ENCODE measurements around the gene MAP1LC3C. TPM values are rescaled to one million over a fixed set of nuclear protein-coding genes. Genes with fewer than 3 reads are reported as not detected.

Gene MAP1LC3C
- total RNA-seq, 1 donor from 2014 or later: not detected

DNA sequence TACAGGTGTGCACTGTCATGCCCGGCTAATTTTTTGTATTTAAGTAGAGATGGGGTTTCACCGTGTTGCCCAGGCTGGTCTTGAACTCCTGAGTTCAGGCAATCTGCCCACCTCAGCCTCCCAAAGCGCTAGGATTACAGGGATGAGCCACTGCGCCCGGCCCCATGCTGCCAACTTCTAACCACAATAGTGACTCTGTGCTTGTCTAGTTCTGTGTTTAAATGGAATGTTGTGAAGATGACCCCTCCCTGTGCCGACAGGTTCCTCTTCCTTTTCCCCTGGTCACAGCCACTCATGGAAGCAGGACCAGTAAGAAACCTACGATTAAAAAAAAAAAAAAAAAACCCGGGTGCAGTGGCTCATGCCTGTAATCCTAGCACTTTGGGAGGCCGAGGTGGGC, 4.7 kb downstream of the MAP1LC3C start:
- intact Hi-C loops (cut with micrococcal nuclease): no loop called here

DNA sequence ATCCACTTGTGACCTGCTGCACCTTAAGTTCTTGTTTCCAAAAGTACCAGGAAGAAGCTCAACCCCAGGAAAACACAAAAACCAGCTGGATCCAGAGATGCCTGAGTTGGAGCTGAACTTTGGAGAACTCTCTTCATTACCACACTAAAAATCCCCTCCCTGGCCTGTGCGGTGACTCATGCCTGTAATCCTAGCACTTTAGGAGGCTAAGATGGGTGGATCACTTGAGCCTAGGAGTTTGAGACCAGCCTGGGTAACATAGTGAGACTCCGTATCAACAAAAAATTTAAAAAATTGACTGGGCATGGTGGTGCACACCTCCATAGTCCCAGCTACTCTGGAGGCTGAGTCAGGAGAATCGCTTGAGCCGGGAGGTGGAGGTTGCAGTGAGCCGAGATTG, 6.2 kb downstream of the MAP1LC3C start:
- intact Hi-C loops (cut with micrococcal nuclease): no loop called here

DNA sequence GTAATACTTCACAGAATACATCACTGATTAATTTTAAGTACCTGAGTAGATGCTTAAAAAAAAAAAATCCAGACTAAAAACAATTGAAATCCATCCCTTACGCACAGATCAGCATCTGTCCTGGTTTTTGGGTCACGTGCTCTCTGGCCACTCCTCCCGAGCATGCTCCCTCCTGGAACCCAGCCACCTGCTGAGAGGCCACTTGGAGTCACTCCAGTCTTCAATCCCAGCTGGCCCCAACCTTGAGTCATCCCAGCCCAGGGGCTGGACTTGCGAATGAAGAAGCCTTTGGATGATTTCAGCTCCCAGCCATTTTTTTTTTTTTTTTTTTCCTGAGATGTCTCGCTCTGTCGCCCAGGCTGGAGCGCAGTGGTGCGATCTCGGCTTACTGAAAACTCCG, 8.9 kb downstream of the MAP1LC3C start:
- intact Hi-C loops (cut with micrococcal nuclease): no loop called here

DNA sequence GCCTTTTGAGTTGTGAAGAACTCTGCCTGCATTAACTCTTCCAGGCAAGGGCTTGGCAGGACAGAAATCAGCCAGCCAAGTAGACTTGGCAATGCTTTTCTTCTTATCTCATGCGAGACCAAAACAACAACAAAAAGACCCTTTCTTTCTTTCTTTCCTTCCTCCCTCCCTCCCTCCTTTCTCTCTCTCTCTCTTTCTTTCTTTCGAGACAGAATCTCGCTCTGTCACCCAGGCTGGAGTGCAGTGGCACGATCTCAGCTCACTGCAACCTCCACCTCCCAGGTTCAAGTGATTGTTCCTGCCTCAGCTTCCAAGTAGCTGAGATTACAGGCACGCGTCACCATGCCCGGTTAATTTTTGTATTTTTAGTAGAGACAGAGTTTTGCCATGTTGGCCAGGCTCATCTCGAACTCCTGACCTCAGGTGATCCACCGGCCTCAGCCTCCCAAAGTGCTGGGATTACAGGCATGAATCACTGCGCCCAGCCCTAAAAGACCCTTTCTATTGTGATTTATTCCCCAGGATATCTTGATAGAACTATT, 10.4 kb downstream of the MAP1LC3C start:
- intact Hi-C loops (cut with micrococcal nuclease): loop anchor here (5.0 kb wide), 1 partner anchor 1514 kb away; no protein-coding TSS in a partner anchor

DNA sequence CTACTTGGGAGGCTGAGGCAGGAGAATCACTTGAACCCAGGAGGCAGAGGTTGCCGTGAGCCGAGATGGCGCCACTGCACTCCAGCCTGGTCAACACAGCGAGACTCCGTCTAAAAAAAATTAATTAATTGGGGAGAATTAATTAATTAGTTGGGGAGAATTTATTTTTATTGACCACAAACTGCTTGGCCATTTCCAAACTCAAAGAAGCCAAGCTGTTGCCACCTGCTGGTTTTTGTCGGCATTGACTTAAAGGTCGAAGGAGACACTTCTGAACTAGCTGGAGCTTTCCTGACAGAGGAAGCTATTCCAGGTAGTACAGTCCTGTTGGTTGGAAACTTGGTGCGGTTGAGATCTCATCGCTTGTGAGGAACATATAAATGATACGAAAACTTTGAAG, 13.1 kb downstream of the MAP1LC3C start:
- intact Hi-C loops (cut with micrococcal nuclease): loop anchor here (5.0 kb wide), 1 partner anchor 1517 kb away; no protein-coding TSS in a partner anchor

DNA sequence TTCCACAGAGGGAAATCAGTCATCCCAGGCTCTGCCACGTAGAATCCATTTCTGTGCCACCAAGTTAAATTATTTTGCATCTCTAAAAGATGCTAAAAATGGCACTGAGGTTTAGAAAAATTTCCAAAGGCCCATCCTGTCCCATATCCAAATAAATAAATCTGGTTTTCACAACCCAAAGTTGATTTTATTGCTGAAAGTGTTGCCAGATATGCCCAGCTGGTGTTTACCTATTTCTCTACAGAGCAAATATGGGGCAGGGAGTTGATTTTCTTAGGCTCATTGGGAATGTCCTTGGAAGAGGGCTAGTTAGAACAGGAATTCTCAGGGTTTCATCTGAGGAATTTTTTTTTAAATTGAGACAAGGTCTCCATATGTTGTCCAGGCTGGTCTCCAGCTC, 19.0 kb downstream of the MAP1LC3C start:
- intact Hi-C loops (cut with micrococcal nuclease): no loop called here

DNA sequence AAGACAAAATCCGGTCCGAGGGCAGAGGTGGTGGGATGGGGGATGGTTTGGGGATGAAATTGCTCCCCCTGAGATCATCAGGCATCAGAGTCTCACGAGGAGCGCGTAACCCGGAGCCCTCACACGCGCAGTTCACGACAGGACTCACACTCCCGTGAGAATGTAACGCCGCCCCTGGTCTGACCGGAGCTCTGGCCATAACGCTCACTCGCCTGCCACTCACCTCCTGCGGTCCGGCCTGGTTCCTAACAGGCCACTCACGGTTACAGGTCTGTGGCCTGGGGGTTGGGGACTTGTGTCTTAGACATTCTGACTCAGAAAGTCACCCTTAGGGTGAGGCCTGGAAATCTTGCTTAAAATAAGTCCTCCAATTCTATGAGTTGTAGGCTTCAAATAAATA, 19.8 kb downstream of the MAP1LC3C start:
- intact Hi-C loops (cut with micrococcal nuclease): no loop called here

DNA sequence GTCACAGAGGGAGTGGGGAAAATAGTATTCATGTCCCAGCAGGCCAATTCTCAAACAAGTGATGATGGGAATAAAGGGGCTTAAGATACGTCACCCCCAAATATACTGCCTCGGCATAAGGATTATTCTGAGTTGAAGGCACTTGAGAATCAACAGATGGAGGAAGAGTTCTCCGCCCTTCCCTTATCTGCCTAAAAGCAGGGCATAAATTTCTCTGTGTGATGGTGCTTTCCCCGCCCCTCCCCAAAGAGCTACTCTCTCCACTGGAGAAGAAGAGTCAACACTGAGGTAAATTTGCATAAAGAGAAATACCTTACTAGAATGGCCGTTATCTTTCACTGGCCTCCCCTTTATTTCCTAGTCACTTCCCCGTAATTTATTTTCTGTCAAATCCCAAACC, 22.7 kb downstream of the MAP1LC3C start:
- intact Hi-C loops (cut with micrococcal nuclease): no loop called here

DNA sequence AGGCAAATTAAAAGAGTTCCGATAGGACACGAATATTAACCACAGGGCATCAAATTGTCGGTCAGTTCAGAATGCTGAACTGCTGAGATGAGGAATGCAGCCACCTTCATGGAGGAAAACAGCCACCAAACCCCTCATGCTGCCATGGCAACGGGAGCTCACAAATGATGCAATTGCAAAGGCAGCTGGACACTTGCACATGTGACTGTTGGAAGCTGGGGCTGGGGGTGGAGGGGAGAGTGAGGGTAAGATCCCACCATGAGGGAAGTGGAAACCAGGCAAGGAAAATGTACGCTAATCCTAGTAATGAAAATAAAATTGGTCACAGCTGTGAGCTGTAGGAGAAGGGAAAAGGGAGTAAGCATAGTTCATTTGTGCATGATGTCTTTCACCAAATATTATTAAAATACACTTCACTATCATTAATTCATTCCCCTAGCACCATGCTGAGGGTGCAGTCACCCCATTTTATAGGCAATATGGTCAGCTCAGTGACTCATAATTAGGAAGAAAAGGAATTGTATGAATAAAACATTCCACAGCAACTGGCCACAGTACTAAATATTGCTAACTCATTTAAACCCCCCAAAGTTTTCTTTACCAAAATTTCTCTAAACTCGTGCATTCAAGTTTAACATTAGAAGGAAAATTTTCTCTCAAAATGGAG, 26.1 kb downstream of the MAP1LC3C start:
- intact Hi-C loops (cut with micrococcal nuclease): no loop called here

DNA sequence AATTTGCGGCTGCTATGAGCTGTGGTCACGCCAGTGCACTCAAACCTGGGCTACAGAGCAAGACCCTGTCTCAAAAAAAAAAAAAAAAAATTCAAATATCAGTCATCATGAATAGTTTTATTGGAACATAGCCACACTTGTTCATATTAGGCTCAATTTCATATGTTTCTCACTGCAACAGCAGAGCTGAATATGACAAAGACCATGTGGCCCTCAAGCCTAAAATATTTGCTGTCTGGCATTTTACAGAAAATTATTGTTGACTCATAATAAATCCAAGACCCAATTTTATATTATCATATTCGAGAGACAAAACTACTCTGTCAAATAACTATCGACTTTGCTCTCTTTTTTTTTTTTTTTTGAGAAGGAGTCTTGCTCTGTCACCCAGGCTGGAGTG, 30.3 kb downstream of the MAP1LC3C start:
- intact Hi-C loops (cut with micrococcal nuclease): no loop called here

DNA sequence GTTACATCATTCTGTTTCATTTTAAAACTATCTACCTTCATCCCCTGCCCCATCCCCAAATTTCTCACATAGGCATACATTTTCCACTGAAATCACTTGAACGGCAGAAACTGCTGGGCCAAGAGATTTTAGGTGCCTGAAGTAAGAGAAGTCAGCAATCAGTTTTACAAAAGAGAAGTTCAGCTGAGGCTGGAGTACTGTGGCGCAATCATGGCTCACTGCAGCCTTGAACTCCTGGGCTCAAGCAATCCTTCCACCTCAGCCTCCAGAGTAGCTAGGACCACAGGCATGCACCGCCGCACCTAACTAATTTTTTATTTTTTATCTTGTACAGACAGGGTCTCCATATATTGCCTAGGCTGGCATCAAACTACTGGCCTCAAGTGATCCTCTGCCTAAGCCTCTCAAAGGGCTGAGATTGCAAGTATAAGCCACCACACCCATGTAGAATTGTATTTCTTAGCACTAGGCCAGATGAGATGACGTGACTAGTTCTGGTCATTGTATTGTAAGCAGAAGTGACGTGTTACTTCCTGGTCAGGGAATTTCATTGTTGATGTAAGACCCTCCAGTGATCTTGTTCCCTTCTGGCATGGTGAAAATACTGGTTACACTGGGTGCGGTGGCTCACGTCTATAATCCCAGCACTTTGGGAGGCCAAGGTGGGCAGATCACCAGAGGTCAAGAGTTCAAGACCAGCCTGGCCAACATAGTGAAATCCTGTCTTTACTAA, 34.2 kb downstream of the MAP1LC3C start:
- intact Hi-C loops (cut with micrococcal nuclease): no loop called here

DNA sequence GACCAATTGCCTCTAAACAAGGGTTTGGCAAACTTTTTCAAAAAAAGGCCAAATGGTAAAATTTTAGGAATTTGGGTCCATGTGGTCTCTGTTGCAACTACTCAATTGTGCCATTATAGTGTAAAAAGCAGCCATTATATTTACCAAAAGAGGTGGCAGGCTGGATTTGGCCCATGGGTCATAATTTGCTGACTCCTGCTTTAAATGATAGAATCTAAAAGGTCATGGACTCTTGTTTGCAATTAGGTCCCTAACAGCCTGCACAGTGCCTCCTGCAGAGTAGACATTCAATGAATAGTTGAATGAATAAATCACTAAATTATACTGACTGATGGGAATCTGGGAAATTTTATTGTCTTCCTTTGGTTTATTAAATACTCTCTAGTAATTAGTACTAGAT, 35.2 kb downstream of the MAP1LC3C start:
- intact Hi-C loops (cut with micrococcal nuclease): no loop called here

DNA sequence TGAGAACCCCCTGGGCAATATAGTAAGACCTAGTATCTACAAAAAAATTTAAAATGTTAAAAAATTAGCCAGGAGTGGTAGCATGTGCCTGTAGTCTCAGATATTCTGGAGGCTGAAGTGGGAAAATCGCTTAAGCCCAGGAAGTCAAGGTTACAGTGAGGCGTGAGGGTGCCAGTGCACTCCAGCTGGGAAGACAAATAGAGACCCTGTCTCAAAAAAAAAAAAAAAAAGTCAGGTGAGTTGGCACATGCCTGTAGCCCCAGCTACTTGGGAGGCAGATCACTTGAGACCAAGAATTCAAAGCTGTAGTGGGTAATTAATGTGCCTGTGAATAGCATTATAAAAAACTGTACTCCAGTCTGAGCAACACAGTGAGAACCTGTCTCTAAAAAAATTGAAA, 36.7 kb downstream of the MAP1LC3C start:
- intact Hi-C loops (cut with micrococcal nuclease): no loop called here

DNA sequence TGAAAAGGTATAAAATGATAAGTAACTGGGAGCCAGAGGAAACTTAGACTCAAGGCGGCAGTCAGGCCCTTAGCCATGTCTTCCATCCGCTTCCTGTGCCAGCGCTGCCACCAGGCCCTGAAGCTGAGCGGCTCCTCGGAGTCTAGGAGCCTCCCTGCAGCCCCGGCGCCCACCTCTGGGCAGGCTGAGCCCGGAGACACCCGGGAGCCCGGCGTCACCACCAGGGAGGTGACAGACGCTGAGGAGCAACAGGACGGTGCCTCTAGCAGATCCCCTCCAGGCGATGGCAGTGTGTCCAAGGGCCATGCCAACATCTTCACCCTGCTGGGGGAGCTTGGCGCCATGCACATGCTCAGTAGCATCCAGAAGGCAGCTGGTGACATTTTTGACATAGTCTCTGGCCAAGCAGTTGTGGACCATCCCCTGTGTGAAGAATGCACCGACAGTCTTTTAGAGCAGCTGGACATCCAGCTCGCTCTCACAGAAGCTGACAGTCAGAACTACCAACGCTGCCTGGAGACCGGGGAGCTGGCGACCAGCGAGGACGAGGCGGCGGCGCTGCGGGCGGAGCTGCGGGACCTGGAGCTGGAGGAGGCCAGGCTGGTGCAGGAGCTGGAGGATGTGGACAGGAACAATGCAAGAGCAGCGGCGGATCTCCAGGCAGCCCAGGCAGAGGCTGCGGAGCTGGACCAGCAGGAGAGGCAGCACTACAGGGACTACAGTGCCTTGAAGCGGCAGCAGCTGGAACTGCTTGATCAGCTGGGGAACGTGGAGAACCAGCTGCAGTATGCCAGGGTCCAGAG, 41.0 kb downstream of the MAP1LC3C start, which contains the start of gene BECN2:
Gene BECN2, plus strand, starts transcription at position 76 of the 803 bp plus-strand sequence. Its CDS starts 0 bp downstream, at position 76.
- intact Hi-C loops (cut with micrococcal nuclease): no loop called here

DNA sequence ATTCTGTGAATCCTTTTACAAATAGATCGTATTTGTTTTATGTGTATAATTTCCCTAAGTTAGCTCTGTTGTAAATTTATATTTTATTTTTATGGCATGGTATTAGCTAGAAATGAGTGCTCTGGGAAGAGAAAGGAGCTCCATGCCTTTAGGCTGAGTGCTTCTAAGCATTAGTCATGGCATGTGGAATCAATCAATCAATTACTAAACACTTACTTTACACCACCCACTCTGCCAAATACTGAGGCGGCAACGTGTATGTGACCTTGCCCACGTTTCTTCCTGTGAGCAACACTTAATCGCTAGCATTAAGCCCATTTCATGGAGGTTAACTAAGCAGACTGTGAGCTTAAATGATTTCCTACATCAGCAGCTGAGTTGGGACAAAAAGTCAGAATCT, 48.5 kb downstream of the MAP1LC3C start:
- intact Hi-C loops (cut with micrococcal nuclease): no loop called here

DNA sequence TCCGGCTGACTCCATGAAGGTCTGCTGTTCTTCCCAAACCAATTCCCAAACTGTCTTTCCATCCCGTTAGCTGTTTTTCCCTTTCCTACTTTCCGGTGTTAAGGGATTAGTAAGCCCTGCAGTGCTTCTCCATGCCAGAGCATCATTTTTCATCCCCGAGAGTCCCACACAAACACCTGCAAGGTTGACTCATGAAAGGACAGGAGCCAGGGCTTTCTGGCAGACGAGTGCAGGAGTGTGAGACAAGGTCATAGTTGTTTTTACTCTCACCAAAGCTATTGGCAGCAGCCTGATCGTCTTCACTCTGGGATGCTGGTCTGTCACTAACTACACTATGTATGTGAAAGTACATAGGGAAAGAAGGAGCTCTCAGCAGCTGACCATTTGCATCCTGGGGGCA, 51.5 kb downstream of the MAP1LC3C start:
- intact Hi-C loops (cut with micrococcal nuclease): no loop called here

Other genes starting within 250 kb of the MAP1LC3C start
- 37.3 and 39.5 TPM in 2 replicates for gene EXO1, start 150.9 kb downstream of the MAP1LC3C start, total RNA-seq
- not detected in 2 replicates for gene BECN2, start 41.3 kb downstream of the MAP1LC3C start, total RNA-seq